Stimulated activated CD4-positive, alpha-beta T cell treated with anti-CD3 and anti-CD28 coated beads, TNF-alpha, amount 100 ng/mL, for 24 hours (primary cell): Measurements from ENCODE around the gene SLC29A2.

Experiments
- DNase-seq, 3 experiments: peaks; one replicate each; pipeline ENCODE4 v3.0.0-alpha.2; 2020; ENCODE audit warnings: low read depth in 3 of 3

The SLC29A2 gene

DNA sequence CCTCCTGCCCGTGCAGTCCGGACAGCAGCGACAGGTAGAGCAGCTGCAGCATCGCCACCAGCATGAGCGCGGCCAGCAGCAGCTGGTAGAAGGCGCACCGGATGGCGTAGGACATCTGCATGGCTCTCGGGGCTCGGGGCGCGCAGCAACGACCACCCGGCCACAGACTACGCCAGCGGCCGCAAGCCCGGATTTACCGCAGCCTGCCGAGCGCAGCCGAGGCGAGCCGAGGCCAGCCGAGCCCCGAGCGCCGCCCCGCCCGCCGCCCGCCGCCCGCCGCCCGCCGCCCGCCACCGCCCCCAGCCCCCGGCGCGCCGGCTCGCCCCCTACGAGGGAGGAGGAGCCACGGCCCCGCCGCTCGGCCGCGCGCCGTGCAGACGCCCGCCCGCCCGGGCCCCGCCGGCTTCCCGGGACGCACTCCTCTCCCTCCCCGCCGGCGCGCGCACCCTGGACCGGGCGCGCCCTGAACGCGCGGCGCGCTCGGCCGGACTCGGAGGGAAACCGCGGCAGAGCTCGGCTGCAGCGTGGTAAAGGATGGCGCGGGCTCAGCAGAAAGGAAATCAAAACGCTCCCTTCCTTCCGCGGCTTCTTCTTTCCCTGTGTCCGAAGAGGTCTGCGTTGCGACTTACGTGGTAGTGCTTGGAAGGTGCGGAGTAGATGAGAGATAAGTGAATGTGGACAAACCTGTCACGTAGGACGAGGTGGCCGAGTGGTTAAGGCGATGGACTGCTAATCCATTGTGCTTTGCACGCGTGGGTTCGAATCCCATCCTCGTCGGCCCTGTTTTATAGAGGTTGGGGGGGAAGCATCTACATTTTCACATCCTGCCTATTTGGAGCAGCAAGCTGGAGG, 23.9 kb downstream of the SLC29A2 start, which contains the start of gene B4GAT1:
Gene B4GAT1, minus strand, starts transcription at position 205 of the 852 bp plus-strand sequence. Its CDS starts 84 bp downstream, at position 121.
- DNase-seq: peak; percentile 72 to 88 (median 73)

DNA sequence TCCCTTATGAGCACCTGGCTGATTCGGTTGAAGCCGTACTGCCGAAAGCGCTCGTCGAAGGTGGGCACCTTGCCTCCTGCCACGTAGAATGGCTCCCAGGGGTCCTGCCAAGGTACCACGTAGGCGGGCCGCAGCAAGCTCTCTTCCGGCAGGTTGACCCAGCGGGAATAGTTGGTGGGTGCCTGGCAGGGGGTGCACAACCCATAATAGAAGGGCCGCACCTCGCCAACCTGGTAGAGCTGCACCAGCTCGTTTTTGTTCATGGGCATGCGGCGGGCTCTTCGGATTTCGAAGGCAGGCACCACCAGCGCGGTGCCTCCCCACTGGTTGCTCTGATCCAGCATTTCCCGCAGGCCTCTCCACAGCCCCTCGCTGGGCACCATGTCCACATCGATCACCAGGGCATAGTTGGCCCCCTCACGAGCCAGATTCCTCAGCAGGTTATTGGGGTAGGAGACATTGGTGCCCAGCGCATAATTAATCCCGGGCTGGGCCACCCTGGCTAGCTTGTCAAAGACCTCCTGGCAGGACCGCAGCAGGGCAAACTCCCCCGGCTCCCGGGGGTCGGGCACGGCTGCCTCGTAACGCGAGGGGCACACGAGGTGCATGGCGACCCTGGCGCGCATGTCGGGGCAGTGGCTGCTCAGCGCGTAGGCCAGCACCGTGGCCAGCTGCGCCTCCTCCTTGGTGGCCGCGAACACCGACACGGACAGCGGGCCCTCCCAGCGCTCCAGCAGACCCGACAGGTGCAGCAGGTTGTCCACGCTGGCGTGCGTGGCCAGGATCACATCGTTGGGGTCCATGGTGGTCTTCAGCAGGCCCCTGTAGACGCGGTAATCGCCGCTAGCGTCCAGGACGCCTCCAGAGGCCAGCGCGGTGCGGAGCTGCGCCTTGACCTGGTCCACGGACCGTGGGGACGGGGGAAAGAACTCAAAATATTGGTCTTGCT, 24.8 kb downstream of the SLC29A2 start:
- no peak for DNase-seq

DNA sequence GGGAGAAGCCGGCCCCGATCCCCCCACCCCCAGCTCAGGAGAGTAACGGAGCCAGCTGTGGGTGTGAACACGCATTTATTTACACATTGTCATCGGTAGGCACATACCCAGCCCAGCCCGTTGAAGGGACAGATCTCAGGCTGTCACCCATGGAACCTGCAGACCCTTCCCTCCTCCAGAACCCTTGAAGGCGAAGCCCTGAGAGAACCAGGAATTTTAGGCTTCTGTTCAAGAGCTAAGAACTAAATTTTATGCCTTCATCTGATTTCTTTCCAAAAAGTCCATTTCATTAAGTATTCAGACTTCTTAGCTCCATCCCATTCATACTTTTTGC, 26.3 kb downstream of the SLC29A2 start:
- DNase-seq: no peak

DNA sequence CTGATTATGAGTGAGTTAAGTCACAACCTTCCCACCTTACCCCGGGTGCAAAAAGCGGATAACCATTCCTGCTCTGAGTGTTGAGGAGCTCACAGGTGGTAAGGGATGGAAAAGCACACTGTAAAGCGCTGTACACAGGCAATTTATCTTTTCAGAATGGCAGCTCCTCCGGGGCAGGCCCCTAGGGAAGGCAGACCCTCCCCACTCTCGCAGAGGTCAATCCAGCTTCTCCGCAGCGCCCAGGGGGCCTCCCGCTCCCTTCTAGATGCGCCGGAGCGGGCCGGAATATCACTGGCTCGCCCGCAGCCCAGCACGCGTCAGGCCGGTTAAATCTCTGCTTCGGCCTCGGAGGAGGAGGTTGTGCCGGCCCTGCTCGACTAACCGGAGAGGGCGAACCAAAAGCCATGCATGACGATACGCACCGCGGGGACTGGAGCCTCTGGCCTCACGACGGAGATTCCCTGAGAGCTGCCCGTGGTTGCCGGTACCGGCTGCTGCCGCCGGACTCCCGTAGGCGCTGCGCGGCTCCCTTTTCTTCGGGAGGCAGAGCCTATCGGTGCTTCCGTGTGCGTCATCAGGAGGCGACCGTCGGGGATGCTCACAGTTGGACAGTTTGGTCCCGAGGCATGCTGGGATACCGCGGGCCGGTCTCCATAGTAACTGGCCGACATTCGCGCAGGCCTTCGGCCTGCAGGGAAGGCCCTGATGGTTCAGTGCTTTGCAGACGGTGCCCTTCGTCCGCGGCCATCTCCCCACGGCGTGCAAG, 26.8 kb downstream of the SLC29A2 start, which contains the start of gene BRMS1:
Gene BRMS1, minus strand, starts transcription at position 555 of the 766 bp plus-strand sequence. CDS start 2,870 bp downstream, outside the sequence.
- peak; percentile 92 to 97 (median 95) for DNase-seq

DNA sequence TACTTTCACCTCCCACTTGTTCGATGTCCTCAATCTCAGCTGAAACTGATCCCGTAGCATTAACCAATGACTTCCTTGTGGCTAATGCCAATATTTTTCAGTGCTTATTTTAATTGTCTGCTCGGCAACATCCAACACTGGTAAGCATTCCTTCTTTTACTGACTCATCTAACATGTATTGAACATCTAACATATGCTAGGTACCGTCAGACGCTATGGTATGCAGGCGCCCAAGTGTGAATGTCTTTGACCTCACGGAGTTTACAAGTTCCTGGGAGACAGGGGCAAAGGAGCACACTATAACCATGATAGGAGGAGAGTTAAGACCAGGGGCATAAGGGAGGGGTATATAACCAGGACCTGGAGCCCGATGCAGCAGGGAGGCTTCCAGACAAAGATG, 28.4 kb downstream of the SLC29A2 start:
- no peak for DNase-seq

DNA sequence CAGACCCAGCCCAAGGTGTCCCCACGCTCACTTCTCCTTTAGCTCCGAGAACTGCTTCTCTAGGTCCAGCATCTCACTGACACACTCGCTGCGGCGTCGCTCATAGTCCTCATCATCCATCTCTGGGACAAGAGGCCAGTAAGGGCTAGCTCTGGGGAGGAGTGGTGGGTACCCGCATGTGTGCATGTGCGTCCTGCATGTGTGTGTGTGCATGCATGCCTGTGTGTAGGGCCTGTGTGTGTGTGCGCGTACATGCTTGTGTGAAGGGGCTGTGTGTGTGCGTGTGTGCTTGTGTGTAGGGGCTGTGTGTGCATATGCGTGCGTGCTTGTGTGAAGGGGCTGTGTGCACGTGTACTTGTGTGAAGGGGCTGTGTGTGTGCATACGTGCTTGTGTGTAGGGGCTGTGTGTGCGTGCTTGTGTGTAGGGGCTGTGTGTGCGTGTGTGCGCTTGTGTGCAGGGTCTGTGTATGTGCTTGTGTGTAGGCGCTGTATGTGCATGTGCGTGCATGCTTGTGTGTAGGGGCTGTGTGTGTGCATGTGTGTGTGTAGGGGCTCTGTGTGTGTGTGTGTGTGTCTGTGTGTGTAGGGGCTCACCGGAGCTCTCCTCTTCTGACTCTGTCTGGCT, 29.9 kb downstream of the SLC29A2 start:
- no peak for DNase-seq

DNA sequence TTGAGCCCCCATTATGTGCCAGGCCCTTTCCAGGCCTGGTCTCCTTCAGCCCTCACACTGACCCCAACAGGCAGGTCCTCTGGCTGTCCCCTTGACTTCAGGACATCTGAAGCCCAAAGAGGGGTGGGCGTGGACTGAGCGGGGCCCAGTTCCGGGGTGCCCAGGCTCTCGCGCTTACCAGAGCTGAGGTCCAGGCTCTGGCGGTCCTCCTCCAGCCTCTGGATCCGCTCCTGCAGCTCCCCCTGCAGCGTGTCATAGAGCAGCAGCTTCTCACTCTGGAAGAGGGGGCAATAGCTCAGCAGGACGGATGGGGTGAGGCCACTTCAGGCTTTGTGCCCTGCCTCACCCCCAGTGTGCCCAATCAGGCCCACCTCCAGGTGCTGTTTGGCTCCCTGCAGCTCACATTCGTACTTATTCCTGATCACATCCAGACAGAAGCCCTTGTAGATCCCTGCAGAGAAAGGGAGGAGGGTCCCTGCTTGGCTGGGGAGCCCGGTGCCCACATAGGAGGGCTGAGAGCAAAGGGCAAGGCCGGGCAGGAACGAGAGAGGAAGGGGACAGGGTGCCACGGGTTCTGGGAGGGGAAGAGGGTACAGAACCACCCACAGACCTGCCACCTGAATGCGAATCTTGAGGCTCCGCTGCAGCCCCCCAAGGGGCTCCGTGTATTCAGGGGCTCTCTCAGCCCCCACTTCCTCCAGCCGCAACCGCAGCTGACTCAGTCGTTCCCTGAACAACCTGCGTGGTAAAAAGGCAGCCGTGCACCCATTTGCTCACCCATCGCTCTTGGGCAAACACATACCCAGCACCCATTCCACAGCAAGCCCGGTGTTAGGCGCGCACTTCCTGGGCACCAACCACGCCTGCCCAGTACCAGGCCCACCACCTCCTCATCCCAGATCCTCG, 30.7 kb downstream of the SLC29A2 start:
- DNase-seq: no peak

DNA sequence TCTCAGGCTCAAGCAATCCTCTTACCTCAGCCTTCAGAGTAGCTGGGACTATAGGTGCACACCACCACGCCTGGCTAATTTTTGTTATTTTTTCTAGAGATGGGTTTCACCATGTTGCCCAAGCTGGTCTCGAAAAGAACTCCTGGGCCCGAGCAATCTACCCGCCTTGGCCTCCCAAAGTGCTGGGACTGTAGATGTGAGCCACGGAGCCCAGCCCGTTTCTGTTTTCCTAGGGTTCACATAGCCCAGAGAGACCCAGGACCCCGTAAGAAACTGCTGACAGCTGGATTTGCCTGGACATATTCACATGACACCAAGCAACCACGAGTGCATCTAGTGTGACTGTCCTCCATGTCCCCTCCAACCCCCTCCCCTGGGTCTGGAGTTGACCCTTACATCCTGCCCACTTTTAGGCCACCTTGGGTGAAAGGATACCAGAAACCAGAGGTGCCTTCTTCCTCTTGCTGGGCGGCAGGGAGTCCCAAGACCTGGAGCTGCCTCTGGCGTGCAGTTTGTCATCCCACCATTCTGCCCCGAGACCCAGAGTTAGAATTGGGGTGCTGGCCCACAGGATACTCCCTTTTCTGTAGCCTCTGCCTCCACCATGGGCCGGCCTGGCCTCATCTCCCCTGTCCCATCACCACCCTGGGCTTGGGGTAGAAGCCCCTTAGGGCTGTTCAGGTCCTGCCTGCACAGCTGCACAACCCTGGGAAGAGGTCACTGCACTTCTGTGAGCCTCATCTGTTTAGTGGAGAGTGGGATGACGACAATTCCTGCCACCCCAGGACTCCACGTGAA, 31.7 kb downstream of the SLC29A2 start:
- DNase-seq: no peak

DNA sequence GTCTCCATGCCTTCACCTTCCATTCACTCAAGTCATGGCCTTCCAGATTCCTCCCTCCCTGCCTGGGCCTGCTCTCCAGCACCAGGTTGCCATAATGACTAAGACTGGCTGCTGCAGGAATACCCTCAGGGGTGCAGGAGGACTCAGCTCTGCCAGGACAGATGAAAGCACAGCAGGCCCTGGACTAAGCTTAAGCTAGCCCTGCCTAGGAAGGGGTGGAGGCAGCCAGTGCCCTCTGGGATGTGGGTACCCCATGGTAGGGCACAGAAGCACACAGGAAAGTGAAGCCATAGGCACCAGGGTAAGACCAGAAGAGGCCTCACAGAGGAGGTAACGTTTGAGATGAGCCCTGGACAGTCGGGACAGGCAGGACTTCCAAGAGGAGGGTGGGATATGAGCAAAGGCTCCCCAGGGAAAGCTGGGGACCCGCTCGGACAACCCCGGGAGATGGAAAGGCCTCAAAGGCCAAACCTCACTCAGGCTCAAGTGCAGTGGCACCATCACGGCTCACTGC, 32.3 kb downstream of the SLC29A2 start:
- DNase-seq: no peak

DNA sequence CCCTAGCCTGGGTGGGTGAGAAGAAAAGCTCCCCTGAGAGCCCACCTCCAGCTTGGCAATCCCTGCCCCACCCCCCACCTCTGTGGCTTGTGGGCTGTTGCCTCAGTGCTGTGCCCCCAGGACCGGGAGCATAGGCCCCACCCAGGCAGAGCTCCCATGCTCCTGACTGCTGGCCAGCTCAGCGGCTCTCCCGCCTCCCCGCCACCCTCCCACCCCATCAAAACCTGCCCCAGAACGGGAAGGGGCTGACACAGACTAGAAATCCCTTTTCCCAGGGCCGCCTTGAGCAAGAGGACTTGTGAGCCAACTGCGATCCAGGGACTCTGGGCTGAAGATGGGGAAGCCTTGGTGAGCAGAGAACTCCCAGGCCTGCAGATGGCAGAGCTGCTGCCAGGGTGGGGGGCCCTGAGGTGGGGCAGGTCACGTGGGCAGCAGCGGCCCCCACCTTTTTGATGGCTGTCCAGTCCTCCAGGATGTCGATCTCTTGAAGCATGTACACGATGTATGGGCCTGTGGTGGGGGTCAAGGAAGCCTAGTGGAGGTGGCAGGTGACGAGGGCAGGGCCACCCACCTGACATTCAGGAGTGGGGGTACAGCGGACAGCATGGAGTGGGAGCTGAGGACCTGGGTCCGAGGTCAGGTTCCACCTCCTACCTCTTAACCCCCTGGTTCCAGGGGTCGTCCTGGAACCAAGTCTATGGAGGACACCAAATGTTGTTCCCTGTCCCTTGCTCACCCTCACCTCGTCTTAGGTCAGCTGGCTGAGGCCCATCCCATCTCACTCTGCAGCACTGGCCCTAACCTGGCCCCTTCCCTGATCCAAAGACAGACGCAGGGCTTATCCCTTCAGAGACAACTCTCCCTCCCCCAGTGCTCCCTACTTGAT, 33.0 kb downstream of the SLC29A2 start:
- no peak for DNase-seq

DNA sequence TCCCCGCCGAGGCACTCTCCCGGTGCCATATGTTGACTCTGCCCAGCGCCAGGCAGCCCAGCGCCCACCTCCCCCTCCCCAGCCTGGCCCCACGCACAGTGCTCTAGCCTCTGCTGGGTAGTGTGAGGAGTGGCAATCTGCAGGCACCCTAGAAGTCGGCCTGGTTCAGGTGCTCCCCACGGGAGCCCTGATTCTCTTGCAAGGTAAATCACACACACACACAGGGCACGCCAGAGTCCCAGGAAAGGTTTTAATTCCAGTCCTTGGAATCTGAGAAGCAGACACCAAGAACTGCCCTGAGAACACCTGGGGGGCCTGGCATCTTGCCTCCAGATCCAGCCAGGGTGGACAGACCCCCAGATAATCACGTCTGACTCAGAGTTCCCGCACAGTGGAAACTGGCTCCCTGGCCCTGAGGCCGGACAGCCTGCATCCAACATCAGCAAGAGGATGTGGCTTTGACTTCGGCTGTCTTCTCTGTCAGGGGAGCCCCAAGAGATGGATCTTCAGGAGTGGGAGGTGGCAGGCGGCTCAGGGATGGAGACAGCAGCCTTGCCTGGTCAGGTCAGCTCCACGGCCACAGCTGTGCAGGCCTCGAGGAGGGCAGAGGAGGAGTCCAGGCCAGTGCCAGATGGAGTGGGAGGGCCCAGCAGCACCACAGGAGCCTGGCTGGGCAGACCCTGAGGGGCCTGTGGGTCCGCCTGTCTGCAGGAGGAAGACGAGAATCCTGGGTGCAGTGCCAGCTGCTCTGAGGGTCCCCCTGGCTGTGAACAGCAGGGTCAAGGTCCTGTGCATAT, 34.3 kb downstream of the SLC29A2 start:
- DNase-seq: no peak

DNA sequence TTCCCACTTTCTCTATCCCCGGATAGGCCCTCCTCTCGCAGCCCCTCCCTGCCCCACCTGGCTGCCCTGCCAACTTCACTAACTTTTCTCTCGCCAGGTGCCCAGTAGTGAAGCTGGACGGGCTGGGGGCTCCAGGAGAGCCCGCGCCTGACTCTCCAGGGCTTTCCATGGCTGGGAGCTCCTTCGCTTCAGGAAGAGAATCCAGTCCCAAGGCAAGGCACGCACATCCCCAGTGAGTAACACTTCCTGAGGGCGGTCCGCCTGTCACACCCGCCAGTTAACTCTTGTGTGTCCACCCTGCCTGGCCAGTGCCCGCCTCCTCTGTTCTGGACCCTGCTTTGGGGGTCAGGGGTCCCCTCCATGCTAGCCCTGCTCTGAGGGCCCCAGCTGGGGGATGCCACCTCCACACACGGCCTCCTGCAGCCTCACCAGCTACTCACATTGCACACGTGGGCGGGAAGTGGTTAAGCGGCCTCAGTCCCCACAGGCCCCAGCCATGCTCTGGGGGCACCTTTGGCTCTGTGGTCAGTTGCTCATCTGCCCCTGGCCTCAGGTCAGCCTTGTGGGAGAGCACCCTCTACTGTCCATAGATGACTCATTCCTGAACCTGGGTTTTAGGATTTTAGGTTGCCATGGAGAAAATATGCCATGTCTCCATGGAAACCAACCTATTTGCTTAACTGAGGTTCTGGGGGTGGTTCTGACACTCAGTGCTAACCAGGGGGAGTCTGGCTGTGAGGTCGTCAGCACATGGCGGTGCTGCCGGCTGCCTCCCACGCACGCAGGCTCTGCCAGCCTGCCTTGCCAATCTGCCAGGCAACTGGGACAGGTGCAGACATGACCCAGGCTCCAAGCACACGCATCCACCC, 35.1 kb downstream of the SLC29A2 start, which contains the start of gene RIN1:
Gene RIN1, minus strand, starts transcription at position 201 of the 869 bp plus-strand sequence. Its CDS starts 32 bp downstream, at position 169.
- DNase-seq: peak in 2 of 3 experiments; percentile 18 to 62

DNA sequence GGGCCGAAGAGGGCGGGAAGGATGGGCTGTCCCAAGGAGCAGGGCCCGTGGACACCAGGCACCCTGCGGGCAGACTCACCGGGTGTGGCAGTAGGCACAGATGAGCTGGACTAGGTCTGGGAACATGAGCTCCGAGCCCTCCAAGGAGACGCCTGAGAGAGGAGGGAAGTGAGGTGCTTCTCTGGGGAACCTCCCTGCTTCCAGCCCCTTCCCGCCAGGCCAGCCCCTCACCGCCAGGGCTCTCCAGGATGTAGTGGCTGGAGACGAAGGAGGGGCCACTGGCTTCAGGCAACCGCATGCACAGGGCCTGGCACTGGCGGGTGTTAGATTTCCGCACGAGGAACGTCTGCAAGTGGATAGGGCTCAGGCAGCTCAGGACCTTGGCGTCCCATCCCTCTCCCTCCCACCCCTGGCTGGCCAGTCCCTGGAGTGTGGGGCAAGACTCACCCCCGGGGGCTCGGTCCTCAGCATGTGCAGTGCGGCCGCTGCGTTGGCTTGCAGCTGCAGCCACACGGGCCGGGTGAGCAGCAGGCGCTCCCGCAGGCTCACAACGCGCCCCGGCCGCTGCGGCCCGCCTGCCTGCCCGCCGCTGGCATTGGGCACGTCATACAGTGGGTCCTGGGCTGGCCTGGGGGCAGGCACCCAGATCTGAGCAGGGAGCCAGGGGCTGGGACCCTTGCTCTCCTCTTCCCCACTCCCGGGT, 35.9 kb downstream of the SLC29A2 start:
- no peak for DNase-seq

DNA sequence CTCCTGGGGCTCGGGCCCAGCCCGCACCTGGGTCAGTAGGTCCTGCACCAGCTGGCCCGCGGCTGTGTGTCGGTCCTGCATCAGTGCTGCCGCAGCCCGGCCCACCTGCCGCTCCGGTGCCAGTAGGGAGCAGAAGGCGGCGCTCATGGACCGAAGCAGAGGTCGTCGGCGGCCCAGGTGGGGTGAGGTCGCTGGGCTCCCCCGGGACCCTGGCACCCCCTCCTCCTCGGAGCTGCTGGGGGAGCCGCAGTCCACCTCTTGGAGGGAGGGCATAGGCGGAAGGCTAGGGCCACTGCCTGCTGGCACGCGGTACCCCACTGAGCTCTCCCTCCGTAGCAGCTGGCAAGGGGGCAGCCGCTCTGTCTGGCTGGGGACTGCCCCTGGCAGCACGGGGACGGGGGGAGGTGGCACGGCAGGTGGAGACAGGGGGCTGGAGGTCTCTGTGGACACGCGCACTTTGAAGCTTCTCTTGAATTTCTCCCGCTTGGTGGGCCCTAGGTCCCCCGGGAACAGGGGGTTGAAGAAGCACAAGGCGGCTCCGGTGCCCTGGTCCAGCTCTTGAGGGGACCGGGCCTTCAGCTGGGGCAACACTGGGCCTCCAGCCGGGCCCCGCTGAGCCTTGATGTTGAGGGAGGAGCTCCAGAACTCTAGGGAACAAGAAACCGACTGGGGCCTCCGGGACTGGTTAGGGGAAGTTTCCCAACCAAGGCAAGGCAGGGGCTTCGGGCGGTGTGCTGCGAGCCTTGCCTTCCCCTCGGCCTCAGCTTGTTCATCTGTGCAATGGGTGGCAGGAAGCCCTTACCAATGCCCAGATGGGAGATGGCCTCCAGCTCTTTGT, 36.7 kb downstream of the SLC29A2 start:
- DNase-seq: no peak
